B cell (primary cell): Measurements from ENCODE around the gene PAIP2. TPM values are rescaled to one million over a fixed set of nuclear protein-coding genes. Genes with fewer than 3 reads are reported as not detected.
A peak's percentile ranks its signal among the peaks of the same experiment; 100 is the strongest.

Experiments
- ATAC-seq: fragments of 200-7000 bp; cut with Tn5 transposase; one replicate; pipeline ENCODE4 v1.10.0; 2021; ENCODE audit warnings: low read depth, mild to moderate bottlenecking, moderate number of reproducible peaks, moderate library complexity
- CTCF ChIA-PET: fragments of 350-600 bp; sonication (Branson Sonifier 250); formaldehyde crosslinking; loops from one replicate; lab custom pipeline; 2021; ENCODE audit warnings: antibody characterized with exemption, inconsistent platforms; lab: Charles Lee
- POLR2A ChIA-PET: fragments of 350-600 bp; sonication (Branson Sonifier 250); formaldehyde crosslinking; loops from one replicate; lab custom pipeline; 2021; ENCODE audit warnings: antibody characterized with exemption; lab: Charles Lee
- DNase-seq: peaks from one replicate; pipeline ENCODE4 v3.0.0; 2013
- H2AFZ ChIP-seq: 2 replicates; pipeline ENCODE4 v1.6.1; 2012; ENCODE audit warnings: mild to moderate bottlenecking, low read depth, low read length; ENCODE audit not compliant: insufficient read depth, poor library complexity, severe bottlenecking
- H3K27ac ChIP-seq, 2 donors: 1 replicate in 1 of 2; 2 replicates in 1 of 2; pipeline ENCODE4 v1.5.1; 2012 to 2013; ENCODE audit warnings: low read length in 2 of 2, mild to moderate bottlenecking in 2 of 2, moderate library complexity in 1 of 2
- H3K27me3 ChIP-seq, 4 experiments: fragments of 200-600 bp in 1 of 4; sonication (generic) in 1 of 4; replicated peaks in 1 of 4; 1 replicate in 2 of 4; 2 replicates in 2 of 4; pipeline versions ENCODE4 v1.6.1 to v1.7.0; 2013 to 2016; ENCODE audit warnings: low read length in 3 of 4, mild to moderate bottlenecking in 2 of 4, mixed read lengths in 1 of 4, moderate library complexity in 1 of 4; ENCODE audit not compliant: insufficient read depth in 4 of 4, control insufficient read depth in 3 of 4; ENCODE audit errors: control extremely low read depth in 1 of 4
- H3K36me3 ChIP-seq, 2 experiments: replicated peaks in 1 of 2; 1 replicate in 1 of 2; 2 replicates in 1 of 2; pipeline versions ENCODE4 v1.6.1 to v1.7.1; 2013; ENCODE audit warnings: low read length in 1 of 2; ENCODE audit not compliant: insufficient read depth in 2 of 2, control insufficient read depth in 1 of 2; ENCODE audit errors: control extremely low read depth in 1 of 2, extremely low read depth in 1 of 2
- H3K4me1 ChIP-seq, 2 donors: fragments of 200-600 bp in 1 of 2; sonication (generic) in 1 of 2; 1 replicate in 1 of 2; 2 replicates in 1 of 2; pipeline versions ENCODE4 v1.5.1 to v1.6.1; 2013 to 2017; ENCODE audit warnings: low read length in 2 of 2; ENCODE audit not compliant: control insufficient read depth in 2 of 2, insufficient read depth in 2 of 2
- H3K4me2 ChIP-seq: replicated peaks from 2 replicates; pipeline ENCODE3; 2012; ENCODE audit warnings: mild to moderate bottlenecking, low read depth, low read length; ENCODE audit not compliant: poor library complexity, severe bottlenecking
- H3K4me3 ChIP-seq, 5 experiments: fragments of 200-600 bp in 1 of 5; sonication (generic) in 1 of 5; 1 replicate in 3 of 5; 2 replicates in 2 of 5; pipeline versions ENCODE4 v1.5.1 to v1.7.0; 2011 to 2016; ENCODE audit warnings: low read length in 4 of 5, mild to moderate bottlenecking in 4 of 5, low read depth in 2 of 5, control low read depth in 1 of 5, moderate library complexity in 1 of 5; ENCODE audit not compliant: insufficient read depth in 1 of 5; ENCODE audit errors: control extremely low read depth in 1 of 5, extremely low read depth in 1 of 5
- H3K79me2 ChIP-seq: fragments of 200-600 bp; sonication (generic); one replicate; pipeline ENCODE4 v1.6.0; 2016; ENCODE audit warnings: low read length; ENCODE audit not compliant: control insufficient read depth, insufficient read depth
- H3K9ac ChIP-seq: fragments of 200-600 bp; sonication (generic); 2 replicates; pipeline ENCODE4 v1.6.1; 2017; ENCODE audit warnings: mild to moderate bottlenecking, low read length, moderate library complexity
- H3K9me3 ChIP-seq, 3 donors: one replicate each; pipeline versions ENCODE4 v1.6.1 to v1.7.1; 2013; ENCODE audit warnings: low read length in 2 of 3; ENCODE audit not compliant: control insufficient read depth in 2 of 3, insufficient read depth in 1 of 3; ENCODE audit errors: control extremely low read depth in 1 of 3
- H4K20me1 ChIP-seq: 2 replicates; pipeline ENCODE4 v1.6.0; 2012; ENCODE audit warnings: mild to moderate bottlenecking, low read length; ENCODE audit not compliant: insufficient read depth, control insufficient read depth, poor library complexity, severe bottlenecking
- H3K27ac Mint-ChIP-seq: one replicate; pipeline ENCODE4 v1.8.0; 2021; ENCODE audit warnings: mixed read lengths
- H3K27me3 Mint-ChIP-seq: one replicate; pipeline ENCODE4 v1.8.0; 2021; ENCODE audit warnings: mixed read lengths
- H3K4me1 Mint-ChIP-seq: one replicate; pipeline ENCODE4 v1.8.0; 2021; ENCODE audit warnings: mixed read lengths
- H3K4me3 Mint-ChIP-seq: one replicate; pipeline ENCODE4 v1.8.0; 2021; ENCODE audit warnings: mixed read lengths
- H3K9me3 Mint-ChIP-seq: one replicate; pipeline ENCODE4 v1.8.0; 2022; ENCODE audit warnings: mixed read lengths; ENCODE audit not compliant: insufficient read depth
- CTCF ChIP-seq: fragments of 200-600 bp; IDR thresholded peaks from one replicate; pipeline ENCODE4 v1.8.0; 2022; ENCODE audit warnings: antibody characterized with exemption, mild to moderate bottlenecking
- EZH2 ChIP-seq: IDR thresholded peaks from 2 replicates; pipeline ENCODE4 v1.6.1; 2012; ENCODE audit warnings: borderline replicate concordance, low read depth, mild to moderate bottlenecking, moderate library complexity, low read length; ENCODE audit not compliant: insufficient read depth, poor library complexity, severe bottlenecking
- WGBS: methylation state at CpG from one replicate; pipeline ENCODE4 v1.1.5; 2013; ENCODE audit warnings: missing lambda C conversion rate; ENCODE audit not compliant: insufficient coverage; 5-methylcytosine and 5-hydroxymethylcytosine counted together
- intact Hi-C: fragments of 100-400 bp; cut with micrococcal nuclease; formaldehyde crosslinking; loops from one replicate; pipeline ENCODE4 v1.10.0; 2022
- polyA plus RNA-seq: library from polyadenylated mRNA; depleted of rRNA; stranded (reverse); fragments of >200 nt; gene quantifications from 2 replicates; pipeline ENCODE4 v1.2.3, GENCODE V29; 2012
- total RNA-seq, 2 donors: library from RNA; stranded (reverse); fragments of 120-200 nt in 1 of 2; gene quantifications; 1 replicate in 1 of 2; 2 replicates in 1 of 2; pipeline versions ENCODE4 v1.2.3 to v1.2.4, GENCODE V29; 2013 to 2022

The PAIP2 gene
- total and polyA plus RNA-seq, 2 donors (not counting 1 experiment from before 2014, with no cell fraction given) = 38.5 to 121 TPM

- POLR2A ChIA-PET = interaction anchor here (0.7 to 1.6 kb wide), 2 partner anchors 54 to 103 kb away, joined by 3 to 4 read pairs; partner anchors contain the start of genes MATR3 and PAIP2
- Histone ChIP-seq H3K27me3 (no peaks in the 10 kb centered on the region), H3K79me2 (peaks cover 8% of the 10 kb centered on the region), H3K27ac (no peak overlapping the region), H3K4me2 (no peak overlapping the region), H3K36me3 (no peaks in the 10 kb centered on the region), H3K4me1 (peaks cover 17 to 30% of the 10 kb centered on the region in 2 donors), H2AFZ (no peak overlapping the region), H3K9ac (no peak overlapping the region), H3K4me3 (no peak overlapping the region), H3K9me3 (no peaks in the 10 kb centered on the region), H4K20me1 (peaks cover 7% of the 10 kb centered on the region)
- ATAC-seq (no peak), DNase-seq (no peak)
- CTCF ChIA-PET = interaction anchor here (1.5 to 1.9 kb wide), 3 partner anchors 15 to 117 kb away, joined by 3 to 8 read pairs (median 5); partner anchors contain the start of gene PAIP2
- no peaks in the 10 kb centered on the region for H3K27me3 Mint-ChIP-seq
- peak overlapping the region; percentile 16 for H3K27ac Mint-ChIP-seq
- peaks cover 15% of the 10 kb centered on the region for H3K4me1 Mint-ChIP-seq
- TF ChIP-seq EZH2 = no peak
- no peak for TF ChIP-seq CTCF
- no peaks in the 10 kb centered on the region for H3K9me3 Mint-ChIP-seq
- WGBS = 86% methylated on average over 4 of the region's 8 CpGs
- peak overlapping the region; percentile 66 for H3K4me3 Mint-ChIP-seq
- intact Hi-C loops = no loop called here
These were observed 54.4 kb downstream of the PAIP2 start for GRCh38 chr5:139395844-139396640.

- POLR2A ChIA-PET = interaction anchor here (0.7 to 1.6 kb wide), 2 partner anchors 55 to 103 kb away, joined by 3 to 4 read pairs; partner anchors contain the start of genes MATR3 and PAIP2
- peaks cover 10 to 24% of the 10 kb centered on the region in 2 donors for H3K4me1 ChIP-seq
- CTCF ChIA-PET = interaction anchor here (1.5 kb wide), 1 partner anchor 14 kb away, joined by 3 read pairs; no protein-coding TSS in a partner anchor
- no peaks in the 10 kb centered on the region for H3K9me3 ChIP-seq
- ATAC-seq (no peak), DNase-seq (no peak)
- WGBS = 98% methylated on average over 6 of the region's 8 CpGs
- H3K79me2 ChIP-seq = peaks cover 8% of the 10 kb centered on the region
- H3K27ac ChIP-seq = no peak overlapping the region
- no peak overlapping the region for H2AFZ ChIP-seq
- intact Hi-C loops = no loop called here
- H3K4me2 ChIP-seq = no peak overlapping the region
- no peak overlapping the region for H3K27ac Mint-ChIP-seq
- H3K27me3 ChIP-seq = no peaks in the 10 kb centered on the region
- H3K4me3 Mint-ChIP-seq = no peak overlapping the region
- TF ChIP-seq EZH2 (no peak), CTCF (no peak)
- peaks cover 7% of the 10 kb centered on the region for H4K20me1 ChIP-seq
- H3K27me3 Mint-ChIP-seq = no peaks in the 10 kb centered on the region
- peaks cover 9% of the 10 kb centered on the region for H3K4me1 Mint-ChIP-seq
- no peak overlapping the region for H3K4me3 ChIP-seq
- H3K9ac ChIP-seq = no peak overlapping the region
- H3K36me3 ChIP-seq = no peaks in the 10 kb centered on the region
- no peaks in the 10 kb centered on the region for H3K9me3 Mint-ChIP-seq
These were observed 55.0 kb downstream of the PAIP2 start for GRCh38 chr5:139396691-139397090.
